Measurements from ENCODE around the gene SPOCK1. TPM values are rescaled to one million over a fixed set of nuclear protein-coding genes. Genes with fewer than 3 reads are reported as not detected.

SPOCK1 gene
- total and polyA plus RNA-seq, 2 experiments from 2014 or later, result 268 to 471 TPM

DNA sequence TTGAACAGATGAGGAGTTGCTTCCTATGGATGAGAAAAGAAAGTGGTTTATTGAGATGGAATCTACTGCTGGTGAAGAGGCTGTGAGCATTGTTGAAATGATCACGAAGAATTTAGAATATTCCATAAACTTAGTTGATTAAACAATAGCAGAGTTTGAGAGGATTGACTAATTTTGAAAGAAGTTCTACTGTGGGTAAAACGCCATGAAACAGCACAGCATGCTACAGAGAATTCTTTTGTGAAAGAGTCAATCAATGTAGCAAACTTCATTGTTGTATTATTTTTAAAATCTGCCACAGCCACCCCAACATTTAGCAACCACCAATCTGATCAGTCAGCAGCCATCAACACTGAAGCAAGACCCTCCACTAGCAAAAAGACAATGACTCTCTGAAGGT is 309.1 kb downstream of the SPOCK1 start:
- Histone ChIP-seq H3K79me2 (ENCODE audit: insufficient read depth) (peaks cover 64% of the 10 kb centered on the region), H3K4me1 (ENCODE audit: insufficient read depth) (peaks cover 72% of the 10 kb centered on the region), H3K9ac (0 out of 2 replicates have a peak overlapping the region, but pooled peaks have one; percentile 16), H3K27ac (peak overlapping the region; percentile 73), H3K4me3 (peak overlapping the region; percentile 2; the same call in 1 of the 2 replicates), H3F3A (ENCODE audit: insufficient read depth) (peaks cover 70% of the 10 kb centered on the region), H4K20me1 (ENCODE audit: insufficient read depth) (no peaks in the 10 kb centered on the region), H3K9me3 (ENCODE audit: low read depth) (no peaks in the 10 kb centered on the region), H2AFZ (no peak overlapping the region), H3K27me3 (replicated peaks; ENCODE audit: insufficient read depth) (no peaks in the 10 kb centered on the region), H3K4me2 (ENCODE audit: unreplicated experiment) (peak overlapping the region; percentile 57), H3K9me2 (ENCODE audit: insufficient read depth) (no peaks in the 10 kb centered on the region), H3K36me3 (ENCODE audit: low read depth) (no peaks in the 10 kb centered on the region)
- TF ChIP-seq EZH2 (IDR thresholded peaks at IDR 0.05; ENCODE audit: insufficient read depth, poor library complexity, severe bottlenecking) (no peak), EZH2phosphoT487 (IDR thresholded peaks at IDR 0.05; ENCODE audit: insufficient read depth, low read depth) (no peak)
- in situ Hi-C loops (cut with MboI), result no loop called here
- 60 to 63% methylated on average over 2 of the region's 2 CpGs for WGBS, 2 experiments (ENCODE audit: low coverage in 1 of 2, low lambda C conversion rate in 2 of 2, missing lambda C conversion rate in 2 of 2)
- peak; percentile 42 for DNase-seq

DNA sequence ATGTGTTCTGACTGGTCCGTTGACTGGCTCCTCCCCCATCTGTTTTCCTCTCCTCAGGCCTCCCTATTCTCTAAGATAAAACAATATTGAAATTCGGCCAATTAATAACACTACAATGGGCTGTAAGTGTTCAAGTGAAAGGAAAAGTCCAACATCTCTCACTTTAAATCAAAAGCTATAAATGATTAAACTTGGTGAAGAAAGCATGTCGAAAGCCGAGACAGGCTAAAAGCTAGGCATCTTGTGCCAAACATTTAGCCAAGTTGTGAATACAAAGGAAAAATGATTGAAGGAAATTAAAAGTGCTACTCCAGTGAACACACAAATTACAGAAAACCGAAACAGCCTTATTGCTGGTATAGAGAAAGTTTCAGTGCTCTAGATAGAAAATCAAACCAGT is 310.6 kb downstream of the SPOCK1 start:
- Histone ChIP-seq H3K4me1 (ENCODE audit: insufficient read depth) (peaks cover 72% of the 10 kb centered on the region), H3K79me2 (ENCODE audit: insufficient read depth) (peaks cover 69% of the 10 kb centered on the region), H3F3A (ENCODE audit: insufficient read depth) (peaks cover 70% of the 10 kb centered on the region), H3K27ac (peak overlapping the region; percentile 73; the same call in 1 of the 2 replicates), H3K4me3 (no peak overlapping the region), H3K9ac (no peak overlapping the region), H3K9me3 (ENCODE audit: low read depth) (no peaks in the 10 kb centered on the region), H3K9me2 (ENCODE audit: insufficient read depth) (no peaks in the 10 kb centered on the region), H3K4me2 (ENCODE audit: unreplicated experiment) (no peak overlapping the region), H3K27me3 (replicated peaks; ENCODE audit: insufficient read depth) (no peaks in the 10 kb centered on the region), H2AFZ (no peak overlapping the region), H4K20me1 (ENCODE audit: insufficient read depth) (0 out of 2 replicates have a peak, but pooled peaks cover 4% of the 10 kb centered on the region), H3K36me3 (ENCODE audit: low read depth) (no peaks in the 10 kb centered on the region)
- TF ChIP-seq EZH2phosphoT487 (IDR thresholded peaks at IDR 0.05; ENCODE audit: insufficient read depth, low read depth), result no peak
- TF ChIP-seq EZH2 (IDR thresholded peaks at IDR 0.05; ENCODE audit: insufficient read depth, poor library complexity, severe bottlenecking), result no peak
- WGBS, 2 experiments (ENCODE audit: low coverage in 1 of 2, low lambda C conversion rate in 2 of 2, missing lambda C conversion rate in 2 of 2), result 74 to 80% methylated on average over 5 of the region's 5 CpGs
- no peak for DNase-seq
- in situ Hi-C loops (cut with MboI), result no loop called here

DNA sequence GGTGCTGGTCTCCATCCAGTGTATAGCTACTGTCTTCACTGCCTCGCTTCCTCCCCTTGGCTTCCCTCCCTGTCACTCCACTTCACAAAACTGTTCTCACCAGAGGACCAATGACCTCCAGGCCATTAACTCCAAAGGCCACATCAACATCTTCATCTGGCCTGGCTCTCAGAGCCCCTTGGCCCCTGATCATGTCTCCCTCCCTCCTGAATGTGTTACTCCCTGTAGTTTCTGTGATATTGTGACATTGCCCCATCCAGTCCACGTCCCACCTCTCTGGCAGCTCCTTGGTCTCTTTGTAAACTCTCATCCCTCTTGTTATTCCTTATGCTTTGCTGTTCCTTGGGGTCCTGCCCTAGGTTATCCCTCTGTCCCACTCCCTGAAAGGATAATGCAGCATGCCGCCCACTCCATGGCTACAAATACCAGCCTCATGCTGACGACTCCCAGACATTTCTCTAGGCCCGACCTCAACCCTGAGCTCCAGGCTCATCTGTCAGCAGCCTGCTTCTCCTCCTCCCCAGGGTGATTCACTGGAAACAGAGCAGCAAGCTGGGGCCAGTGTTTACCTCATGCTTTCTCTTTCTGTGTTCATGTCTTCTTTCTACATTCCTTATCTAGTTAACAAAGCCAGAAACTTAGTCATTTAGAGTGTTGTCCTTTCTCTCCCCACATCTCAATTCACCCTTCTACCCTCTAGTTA is 312.2 kb downstream of the SPOCK1 start:
- 17 to 26% methylated on average over 5 of the region's 5 CpGs for WGBS, 2 experiments (ENCODE audit: low coverage in 1 of 2, low lambda C conversion rate in 2 of 2, missing lambda C conversion rate in 2 of 2)
- in situ Hi-C loops (cut with MboI), result no loop called here
- H4K20me1 ChIP-seq (ENCODE audit: insufficient read depth), result 0 out of 2 replicates have a peak, but pooled peaks cover 6% of the 10 kb centered on the region
- H3K36me3 ChIP-seq (ENCODE audit: low read depth), result no peaks in the 10 kb centered on the region
- peak overlapping the region; percentile 66 for H3K9ac ChIP-seq
- peak; percentile 97 for DNase-seq
- peaks cover 75% of the 10 kb centered on the region for H3K79me2 ChIP-seq (ENCODE audit: insufficient read depth)
- H3K27me3 ChIP-seq (replicated peaks; ENCODE audit: insufficient read depth), result no peaks in the 10 kb centered on the region
- peak overlapping the region; percentile 91 for H3K27ac ChIP-seq
- H3F3A ChIP-seq (ENCODE audit: insufficient read depth), result peaks cover 58% of the 10 kb centered on the region
- peaks cover 59% of the 10 kb centered on the region for H3K4me1 ChIP-seq (ENCODE audit: insufficient read depth)
- no peaks in the 10 kb centered on the region for H3K9me3 ChIP-seq (ENCODE audit: low read depth)
- H2AFZ ChIP-seq, result peak overlapping the region; percentile 39; the same call in 1 of the 2 replicates
- no peaks in the 10 kb centered on the region for H3K9me2 ChIP-seq (ENCODE audit: insufficient read depth)
- H3K4me2 ChIP-seq (ENCODE audit: unreplicated experiment), result peak overlapping the region; percentile 64
- 0 out of 2 replicates have a peak overlapping the region, but pooled peaks have one; percentile 33 for H3K4me3 ChIP-seq
- TF ChIP-seq EZH2 (IDR thresholded peaks at IDR 0.05; ENCODE audit: insufficient read depth, poor library complexity, severe bottlenecking) (no peak), EZH2phosphoT487 (IDR thresholded peaks at IDR 0.05; ENCODE audit: insufficient read depth, low read depth) (no peak)

DNA sequence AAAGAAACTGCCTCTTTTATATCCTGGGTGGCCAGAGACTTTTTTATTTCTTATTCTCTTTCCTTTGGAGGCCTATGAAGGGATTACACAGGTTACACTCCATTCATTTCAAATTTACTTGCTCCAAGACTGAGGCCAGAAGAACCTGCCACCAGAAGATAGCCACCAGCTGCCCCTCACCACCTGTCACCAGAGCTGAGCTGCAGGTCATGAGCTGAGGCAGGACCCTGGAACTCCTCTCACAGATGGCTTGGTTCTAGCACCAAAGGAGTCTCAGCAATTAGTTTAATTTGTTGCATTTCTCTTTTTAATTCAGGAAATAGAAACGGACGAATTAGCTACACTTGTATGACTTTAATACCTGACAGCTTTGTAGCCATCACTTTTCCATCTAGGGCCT is 313.9 kb downstream of the SPOCK1 start:
- Histone ChIP-seq H3K9ac (no peak overlapping the region), H3K4me3 (no peak overlapping the region), H3F3A (ENCODE audit: insufficient read depth) (peaks cover 42% of the 10 kb centered on the region), H3K4me1 (ENCODE audit: insufficient read depth) (peaks cover 42% of the 10 kb centered on the region), H3K27me3 (replicated peaks; ENCODE audit: insufficient read depth) (no peaks in the 10 kb centered on the region), H2AFZ (no peak overlapping the region), H3K4me2 (ENCODE audit: unreplicated experiment) (no peak overlapping the region), H3K36me3 (ENCODE audit: low read depth) (no peaks in the 10 kb centered on the region), H3K9me2 (ENCODE audit: insufficient read depth) (no peaks in the 10 kb centered on the region), H3K27ac (no peak overlapping the region), H3K79me2 (ENCODE audit: insufficient read depth) (peaks cover 84% of the 10 kb centered on the region), H3K9me3 (ENCODE audit: low read depth) (no peaks in the 10 kb centered on the region), H4K20me1 (ENCODE audit: insufficient read depth) (peaks cover 10% of the 10 kb centered on the region; the same call in 1 of the 2 replicates)
- in situ Hi-C loops (cut with MboI), result no loop called here
- WGBS, 2 experiments (ENCODE audit: low coverage in 1 of 2, low lambda C conversion rate in 2 of 2, missing lambda C conversion rate in 2 of 2), result 95 to 98% methylated on average over 2 of the region's 2 CpGs
- TF ChIP-seq EZH2phosphoT487 (IDR thresholded peaks at IDR 0.05; ENCODE audit: insufficient read depth, low read depth) (no peak), EZH2 (IDR thresholded peaks at IDR 0.05; ENCODE audit: insufficient read depth, poor library complexity, severe bottlenecking) (no peak)
- DNase-seq, result no peak
